WERI-Rb-1 (cell line): ENCODE data around the gene MINK1.

Experiments
- DNase-seq: peaks from one replicate; pipeline ENCODE4 v3.0.0-alpha.2; 2020
- H3K27ac ChIP-seq: fragments of 250-450 bp; sonication (Bioruptor Pico); 2 replicates; pipeline ENCODE4 v1.5.1; 2020; ENCODE audit warnings: mild to moderate bottlenecking, moderate library complexity
- H3K27me3 ChIP-seq: fragments of 250-450 bp; sonication (Bioruptor Pico); 2 replicates; pipeline ENCODE4 v1.5.1; 2021; ENCODE audit warnings: mild to moderate bottlenecking, low read depth, moderate library complexity; ENCODE audit not compliant: insufficient read depth, severe bottlenecking
- H3K36me3 ChIP-seq: fragments of 250-450 bp; sonication (Bioruptor Pico); 2 replicates; pipeline ENCODE4 v1.5.1; 2020; ENCODE audit warnings: mild to moderate bottlenecking, moderate library complexity
- H3K4me3 ChIP-seq: 2 replicates; pipeline ENCODE4 v1.5.1; 2011; ENCODE audit warnings: low read depth, mild to moderate bottlenecking, control low read depth, low read length
- H3K9me3 ChIP-seq: fragments of 250-450 bp; sonication (Bioruptor Pico); 2 replicates; pipeline ENCODE4 v1.5.1; 2021; ENCODE audit warnings: mild to moderate bottlenecking, moderate library complexity; ENCODE audit not compliant: severe bottlenecking
- TF ChIP-seq, protein P1 (sequence below): IDR thresholded peaks from 2 replicates; pipeline ENCODE4 v1.5.1; 2011; ENCODE audit warnings: low read depth, mild to moderate bottlenecking, control low read depth, inconsistent platforms, low read length

Gene MINK1

GRCh38 chr17:4887581-4887980 is 54.4 kb downstream of the MINK1 start:
- Histone ChIP-seq H3K4me3 (no peak overlapping the region), H3K36me3 (peaks cover 84% of the 10 kb centered on the region), H3K9me3 (no peaks in the 10 kb centered on the region), H3K27ac (no peak overlapping the region), H3K27me3 (no peaks in the 10 kb centered on the region)
- TF ChIP-seq, protein P1, sequence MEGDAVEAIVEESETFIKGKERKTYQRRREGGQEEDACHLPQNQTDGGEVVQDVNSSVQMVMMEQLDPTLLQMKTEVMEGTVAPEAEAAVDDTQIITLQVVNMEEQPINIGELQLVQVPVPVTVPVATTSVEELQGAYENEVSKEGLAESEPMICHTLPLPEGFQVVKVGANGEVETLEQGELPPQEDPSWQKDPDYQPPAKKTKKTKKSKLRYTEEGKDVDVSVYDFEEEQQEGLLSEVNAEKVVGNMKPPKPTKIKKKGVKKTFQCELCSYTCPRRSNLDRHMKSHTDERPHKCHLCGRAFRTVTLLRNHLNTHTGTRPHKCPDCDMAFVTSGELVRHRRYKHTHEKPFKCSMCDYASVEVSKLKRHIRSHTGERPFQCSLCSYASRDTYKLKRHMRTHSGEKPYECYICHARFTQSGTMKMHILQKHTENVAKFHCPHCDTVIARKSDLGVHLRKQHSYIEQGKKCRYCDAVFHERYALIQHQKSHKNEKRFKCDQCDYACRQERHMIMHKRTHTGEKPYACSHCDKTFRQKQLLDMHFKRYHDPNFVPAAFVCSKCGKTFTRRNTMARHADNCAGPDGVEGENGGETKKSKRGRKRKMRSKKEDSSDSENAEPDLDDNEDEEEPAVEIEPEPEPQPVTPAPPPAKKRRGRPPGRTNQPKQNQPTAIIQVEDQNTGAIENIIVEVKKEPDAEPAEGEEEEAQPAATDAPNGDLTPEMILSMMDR, result no peak
- no peak for DNase-seq

- no peak for DNase-seq
- no peaks in the 10 kb centered on the region for H3K27me3 ChIP-seq
- H3K9me3 ChIP-seq, result no peaks in the 10 kb centered on the region
- no peak overlapping the region for H3K4me3 ChIP-seq
- TF ChIP-seq, protein P1, result no peak
- H3K27ac ChIP-seq, result no peak overlapping the region; the same call in 1 of the 2 replicates
- peaks cover 91% of the 10 kb centered on the region for H3K36me3 ChIP-seq
Observed at GRCh38 chr17:4891411-4892410, 58.6 kb downstream of the MINK1 start.

- TF ChIP-seq, protein P1, result no peak
- H3K9me3 ChIP-seq, result no peaks in the 10 kb centered on the region
- DNase-seq, result no peak
- no peaks in the 10 kb centered on the region for H3K27me3 ChIP-seq
- H3K36me3 ChIP-seq, result peaks cover 90% of the 10 kb centered on the region
- peak overlapping the region; percentile 20; the same call in 1 of the 2 replicates for H3K27ac ChIP-seq
- no peak overlapping the region for H3K4me3 ChIP-seq
Observed at GRCh38 chr17:4892499-4893221, 59.5 kb downstream of the MINK1 start.

- Histone ChIP-seq H3K36me3 (peaks cover 87% of the 10 kb centered on the region), H3K4me3 (no peak overlapping the region), H3K9me3 (no peaks in the 10 kb centered on the region), H3K27me3 (no peaks in the 10 kb centered on the region), H3K27ac (peak overlapping the region; percentile 20; the same call in 1 of the 2 replicates)
- no peak for DNase-seq
- TF ChIP-seq, protein P1, result no peak
Observed at GRCh38 chr17:4893272-4893671, 60.1 kb downstream of the MINK1 start.

GRCh38 chr17:4893721-4894560 is 60.8 kb downstream of the MINK1 start:
- no peaks in the 10 kb centered on the region for H3K9me3 ChIP-seq
- H3K36me3 ChIP-seq, result peaks cover 88% of the 10 kb centered on the region
- no peaks in the 10 kb centered on the region for H3K27me3 ChIP-seq
- TF ChIP-seq, protein P1, result no peak
- H3K27ac ChIP-seq, result peak overlapping the region; percentile 20; the same call in 1 of the 2 replicates
- no peak overlapping the region for H3K4me3 ChIP-seq
- no peak for DNase-seq
